ENCODE results near the gene TPGS2. TPM values are rescaled to one million over a fixed set of nuclear protein-coding genes. Genes with fewer than 3 reads are reported as not detected.

Gene TPGS2
- total RNA-seq, 1 donor from 2014 or later, result 93.5 TPM

GRCh38 chr18:36813824-36814223 is 15.0 kb downstream of the TPGS2 start:
- H3K27me3 Mint-ChIP-seq (ENCODE audit: low read depth), result no peaks in the 10 kb centered on the region
- no peak overlapping the region for H3K4me3 Mint-ChIP-seq
- H3K4me1 Mint-ChIP-seq, result peaks cover 2% of the 10 kb centered on the region
- no peak for DNase-seq (ENCODE audit: low spot score in 2 of 2, unreplicated experiment in 2 of 2)
- no peak overlapping the region for H3K27ac Mint-ChIP-seq
- no peak for TF ChIP-seq CTCF (IDR thresholded peaks at IDR 0.05; ENCODE audit: unreplicated experiment)
- H3K36me3 Mint-ChIP-seq, result peaks cover 19% of the 10 kb centered on the region
- H3K9me3 Mint-ChIP-seq, result no peaks in the 10 kb centered on the region

GRCh38 chr18:36813101-36813775 is 15.6 kb downstream of the TPGS2 start:
- H3K36me3 Mint-ChIP-seq, result peaks cover 19% of the 10 kb centered on the region

GRCh38 chr18:36812678-36813077 is 16.1 kb downstream of the TPGS2 start:
- no peak for TF ChIP-seq CTCF (IDR thresholded peaks at IDR 0.05; ENCODE audit: unreplicated experiment)
- DNase-seq (ENCODE audit: low spot score in 2 of 2, unreplicated experiment in 2 of 2), result no peak
- H3K36me3 Mint-ChIP-seq, result peaks cover 15% of the 10 kb centered on the region
- H3K27me3 Mint-ChIP-seq (ENCODE audit: low read depth), result no peaks in the 10 kb centered on the region
- no peaks in the 10 kb centered on the region for H3K9me3 Mint-ChIP-seq
- no peak overlapping the region for H3K27ac Mint-ChIP-seq
- no peak overlapping the region for H3K4me3 Mint-ChIP-seq
- H3K4me1 Mint-ChIP-seq, result peaks cover 2% of the 10 kb centered on the region

More at GRCh38 chr18:36813101-36813775, 15.6 kb downstream of the TPGS2 start:
- no peak overlapping the region for H3K4me3 Mint-ChIP-seq
- no peaks in the 10 kb centered on the region for H3K9me3 Mint-ChIP-seq
- no peak for TF ChIP-seq CTCF (IDR thresholded peaks at IDR 0.05; ENCODE audit: unreplicated experiment)
- peak overlapping the region; percentile 2 for H3K27ac Mint-ChIP-seq
- DNase-seq (ENCODE audit: low spot score in 2 of 2, unreplicated experiment in 2 of 2), result no peak
- no peaks in the 10 kb centered on the region for H3K27me3 Mint-ChIP-seq (ENCODE audit: low read depth)
- H3K4me1 Mint-ChIP-seq, result peaks cover 2% of the 10 kb centered on the region

- Mint-ChIP-seq H3K27me3 (ENCODE audit: low read depth) (no peaks in the 10 kb centered on the region), H3K27ac (no peak overlapping the region), H3K9me3 (no peaks in the 10 kb centered on the region), H3K36me3 (peaks cover 16% of the 10 kb centered on the region), H3K4me3 (no peak overlapping the region), H3K4me1 (peaks cover 2% of the 10 kb centered on the region)
- TF ChIP-seq CTCF (IDR thresholded peaks at IDR 0.05; ENCODE audit: unreplicated experiment), result no peak
- no peak for DNase-seq (ENCODE audit: low spot score in 2 of 2, unreplicated experiment in 2 of 2)
Measured at GRCh38 chr18:36811955-36812354, 16.8 kb downstream of the TPGS2 start.

- Mint-ChIP-seq H3K27me3 (ENCODE audit: low read depth) (no peaks in the 10 kb centered on the region), H3K9me3 (no peaks in the 10 kb centered on the region), H3K4me3 (no peak overlapping the region), H3K27ac (no peak overlapping the region), H3K4me1 (peaks cover 2% of the 10 kb centered on the region), H3K36me3 (peaks cover 16% of the 10 kb centered on the region)
- TF ChIP-seq CTCF (IDR thresholded peaks at IDR 0.05; ENCODE audit: unreplicated experiment), result no peak
- no peak for DNase-seq (ENCODE audit: low spot score in 2 of 2, unreplicated experiment in 2 of 2)
Measured at GRCh38 chr18:36811430-36811829, 17.4 kb downstream of the TPGS2 start.

Data from mesothelial cell of epicardium (in vitro differentiated cells).